Caco-2 (cell line): ENCODE measurements around the gene RASL12. TPM values are rescaled to one million over a fixed set of nuclear protein-coding genes. Genes with fewer than 3 reads are reported as not detected.

Source experiments
- BruUV-seq: library from RNA; stranded (reverse); fragments of 400-500 nt; replicated peaks from 2 replicates; lab custom pipeline; 2021; lab: Mats Ljungman, UMichigan
- CTCF ChIA-PET: fragments of 300-600 bp; sonication (Branson Sonifier 250); formaldehyde crosslinking; loops from one replicate; lab custom pipeline; 2022; ENCODE audit warnings: antibody characterized with exemption; lab: Charles Lee
- POLR2A ChIA-PET: fragments of 300-600 bp; sonication (Branson Sonifier 250); formaldehyde crosslinking; loops from one replicate; lab custom pipeline; 2022; ENCODE audit warnings: antibody characterized with exemption; lab: Charles Lee
- DNase-seq, 2 experiments: peaks; one replicate each; pipeline versions ENCODE4 v3.0.0 to v3.0.0-alpha.2; 2020 to 2022
- H3K27me3 ChIP-seq: replicated peaks from 2 replicates; pipeline ENCODE4 v1.6.0; 2011; ENCODE audit warnings: low read length; ENCODE audit not compliant: control insufficient read depth, insufficient read depth
- H3K36me3 ChIP-seq: 2 replicates; pipeline ENCODE4 v1.5.1; 2011; ENCODE audit warnings: low read length; ENCODE audit not compliant: control insufficient read depth, insufficient read depth
- H3K4me1 ChIP-seq: fragments of 250-450 bp; sonication (Bioruptor Pico); 2 replicates; pipeline ENCODE4 v1.5.1; 2020; ENCODE audit warnings: mild to moderate bottlenecking
- H3K4me3 ChIP-seq: 2 replicates; pipeline ENCODE4 v1.5.1; 2011; ENCODE audit warnings: low read depth, mild to moderate bottlenecking, control low read depth, low read length
- H3K9me3 ChIP-seq: fragments of 250-450 bp; sonication (Bioruptor Pico); 2 replicates; pipeline ENCODE4 v1.5.1; 2020; ENCODE audit warnings: mild to moderate bottlenecking, moderate library complexity
- H3K27ac Mint-ChIP-seq: one replicate; pipeline ENCODE4 v1.8.0; 2022; ENCODE audit warnings: mixed read lengths; ENCODE audit not compliant: unreplicated experiment
- H3K27me3 Mint-ChIP-seq: one replicate; pipeline ENCODE4 v1.8.0; 2022; ENCODE audit warnings: mixed read lengths; ENCODE audit not compliant: insufficient read depth, unreplicated experiment
- H3K36me3 Mint-ChIP-seq: one replicate; pipeline ENCODE4 v1.8.0; 2022; ENCODE audit warnings: mild to moderate bottlenecking, mixed read lengths; ENCODE audit not compliant: insufficient read depth, unreplicated experiment
- H3K4me1 Mint-ChIP-seq: one replicate; pipeline ENCODE4 v1.8.0; 2022; ENCODE audit warnings: low read depth, mixed read lengths; ENCODE audit not compliant: unreplicated experiment
- H3K4me3 Mint-ChIP-seq: one replicate; pipeline ENCODE4 v1.8.0; 2022; ENCODE audit warnings: mild to moderate bottlenecking, moderate library complexity, mixed read lengths; ENCODE audit not compliant: unreplicated experiment
- H3K9me3 Mint-ChIP-seq: one replicate; pipeline ENCODE4 v1.8.0; 2022; ENCODE audit warnings: mixed read lengths; ENCODE audit not compliant: unreplicated experiment
- intact Hi-C: fragments of 100-400 bp; cut with micrococcal nuclease; formaldehyde crosslinking; loops from one replicate; pipeline ENCODE4 v1.10.0; 2022; ENCODE audit not compliant: unreplicated experiment
- total RNA-seq: library from RNA; stranded (reverse); gene quantifications from 2 replicates; pipeline ENCODE4 v1.2.3, GENCODE V29; 2022
- TF ChIP-seq, protein P1 (sequence below), 2 experiments: fragments of 200-600 bp in 1 of 2; IDR thresholded peaks; 1 replicate in 1 of 2; 2 replicates in 1 of 2; pipeline versions ENCODE4 v1.5.1 to v1.8.0; 2011 to 2022; ENCODE audit warnings: antibody characterized with exemption in 1 of 2, control low read depth in 1 of 2, inconsistent platforms in 1 of 2, low read depth in 1 of 2, low read length in 1 of 2, mild to moderate bottlenecking in 1 of 2, moderate library complexity in 1 of 2; ENCODE audit not compliant: insufficient read depth in 1 of 2, severe bottlenecking in 1 of 2, unreplicated experiment in 1 of 2

RASL12 gene
- total RNA-seq, 1 experiment from 2014 or later = 6.4 TPM

DNA sequence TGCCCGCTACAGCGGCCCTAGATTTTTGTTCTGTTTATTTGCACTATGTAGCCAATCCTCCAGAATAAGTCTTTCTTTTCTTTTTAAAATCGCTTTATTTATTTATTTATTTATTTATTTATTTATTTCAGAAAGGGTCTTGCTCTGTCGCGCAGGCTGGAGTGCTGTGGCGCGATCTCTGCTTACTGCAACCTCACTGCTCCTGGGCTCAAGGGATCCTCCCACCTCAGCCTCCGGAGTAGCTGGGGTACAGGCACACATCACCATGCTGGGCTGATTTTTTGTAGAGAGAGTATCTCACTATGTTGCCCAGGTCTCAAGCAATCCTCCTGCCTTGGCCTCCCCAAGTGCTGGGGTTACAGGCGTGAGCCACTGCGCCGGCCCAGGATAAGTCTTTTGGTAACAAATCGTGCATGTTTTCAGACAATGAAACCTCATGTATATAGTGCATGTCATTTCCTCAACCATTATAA is 38.0 kb downstream of the RASL12 start:
- POLR2A ChIA-PET = no interaction called here

DNA sequence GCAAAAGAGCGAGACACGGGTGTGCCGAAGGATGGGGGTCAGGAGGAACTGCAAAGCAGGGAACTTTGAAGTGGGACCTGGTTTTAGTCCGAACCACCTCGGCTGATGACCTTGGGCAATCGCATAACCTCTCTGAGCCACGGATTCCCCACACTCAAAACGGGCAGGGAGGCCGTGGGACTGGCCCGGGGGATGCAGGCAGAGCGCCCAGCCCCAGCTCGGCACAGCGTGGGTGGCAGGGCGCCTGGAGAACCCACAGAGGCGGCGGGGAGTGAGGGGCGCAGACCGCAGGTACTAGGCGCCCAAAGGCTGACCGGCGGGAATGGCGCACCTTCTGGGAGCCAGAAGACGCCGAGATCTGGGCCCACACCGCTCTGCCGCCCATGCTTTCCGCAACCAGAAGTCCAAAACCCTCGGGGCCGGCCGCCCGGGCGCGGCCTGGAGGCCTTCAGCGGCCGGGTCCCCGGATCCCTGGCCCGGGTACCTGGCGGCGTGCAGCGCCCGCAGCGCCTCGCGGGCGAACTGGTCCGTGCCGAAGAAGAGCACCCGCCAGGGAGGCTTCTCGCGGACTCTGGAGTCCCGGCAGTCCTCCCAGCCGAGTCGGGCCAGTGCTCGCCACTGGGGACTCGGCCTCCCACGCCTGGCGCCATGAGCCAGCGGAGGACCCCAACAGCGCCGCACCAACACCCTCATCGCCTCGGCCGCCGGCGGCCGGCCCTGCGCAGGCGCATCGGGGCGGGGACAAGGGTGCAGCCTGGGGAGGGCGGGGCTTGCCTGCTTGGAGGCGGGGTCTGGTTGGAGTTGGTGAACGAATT is 38.7 kb downstream of the RASL12 start, which contains the start of gene MTFMT:
MTFMT (minus strand) TSS at position 719 of the 815 bp plus-strand sequence; CDS start at position 693, 26 bp downstream.
- peaks cover 7% of the 10 kb centered on the region for H3K4me1 Mint-ChIP-seq
- BruUV-seq = no TSS peak
- intact Hi-C loops = no loop called here
- POLR2A ChIA-PET = no interaction called here
- no peaks in the 10 kb centered on the region for H3K9me3 Mint-ChIP-seq
- peak within 1 kb of the TSS; percentile 65 for H3K27ac Mint-ChIP-seq
- TF ChIP-seq, protein P1, sequence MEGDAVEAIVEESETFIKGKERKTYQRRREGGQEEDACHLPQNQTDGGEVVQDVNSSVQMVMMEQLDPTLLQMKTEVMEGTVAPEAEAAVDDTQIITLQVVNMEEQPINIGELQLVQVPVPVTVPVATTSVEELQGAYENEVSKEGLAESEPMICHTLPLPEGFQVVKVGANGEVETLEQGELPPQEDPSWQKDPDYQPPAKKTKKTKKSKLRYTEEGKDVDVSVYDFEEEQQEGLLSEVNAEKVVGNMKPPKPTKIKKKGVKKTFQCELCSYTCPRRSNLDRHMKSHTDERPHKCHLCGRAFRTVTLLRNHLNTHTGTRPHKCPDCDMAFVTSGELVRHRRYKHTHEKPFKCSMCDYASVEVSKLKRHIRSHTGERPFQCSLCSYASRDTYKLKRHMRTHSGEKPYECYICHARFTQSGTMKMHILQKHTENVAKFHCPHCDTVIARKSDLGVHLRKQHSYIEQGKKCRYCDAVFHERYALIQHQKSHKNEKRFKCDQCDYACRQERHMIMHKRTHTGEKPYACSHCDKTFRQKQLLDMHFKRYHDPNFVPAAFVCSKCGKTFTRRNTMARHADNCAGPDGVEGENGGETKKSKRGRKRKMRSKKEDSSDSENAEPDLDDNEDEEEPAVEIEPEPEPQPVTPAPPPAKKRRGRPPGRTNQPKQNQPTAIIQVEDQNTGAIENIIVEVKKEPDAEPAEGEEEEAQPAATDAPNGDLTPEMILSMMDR (IDR thresholded peaks at IDR 0.05; ENCODE audit: insufficient read depth in 1 of 2, low read depth in 1 of 2, low read length in 1 of 2, severe bottlenecking in 1 of 2, unreplicated experiment in 1 of 2) = no peak
- peak within 1 kb of the TSS; percentile 84 for H3K4me3 Mint-ChIP-seq
- Histone ChIP-seq H3K4me1 (peaks cover 25% of the 10 kb centered on the region), H3K4me3 (peak within 1 kb of the TSS; percentile 72), H3K36me3 (no peaks in the 10 kb centered on the region), H3K9me3 (no peaks in the 10 kb centered on the region), H3K27me3 (no peaks in the 10 kb centered on the region)
- CTCF ChIA-PET = no interaction called here
- H3K36me3 Mint-ChIP-seq = peaks cover 24% of the 10 kb centered on the region
- DNase-seq = peak; percentile 85 to 91
- H3K27me3 Mint-ChIP-seq = no peaks in the 10 kb centered on the region

More for the DNA sequence above, 38.0 kb downstream of the RASL12 start:
- H3K27me3 ChIP-seq = no peaks in the 10 kb centered on the region
- H3K4me3 ChIP-seq = no peak overlapping the region
- intact Hi-C loops = no loop called here
- TF ChIP-seq, protein P1 (IDR thresholded peaks at IDR 0.05; ENCODE audit: insufficient read depth in 1 of 2, low read depth in 1 of 2, low read length in 1 of 2, severe bottlenecking in 1 of 2, unreplicated experiment in 1 of 2) = no peak
- Mint-ChIP-seq H3K4me3 (peak overlapping the region; percentile 84), H3K27me3 (no peaks in the 10 kb centered on the region), H3K9me3 (no peaks in the 10 kb centered on the region), H3K27ac (no peak overlapping the region), H3K36me3 (peaks cover 18% of the 10 kb centered on the region), H3K4me1 (peaks cover 7% of the 10 kb centered on the region)
- H3K4me1 ChIP-seq = peaks cover 26% of the 10 kb centered on the region
- no TSS peak for BruUV-seq
- CTCF ChIA-PET = no interaction called here
- H3K9me3 ChIP-seq = no peaks in the 10 kb centered on the region
- no peaks in the 10 kb centered on the region for H3K36me3 ChIP-seq
- DNase-seq = no peak

DNA sequence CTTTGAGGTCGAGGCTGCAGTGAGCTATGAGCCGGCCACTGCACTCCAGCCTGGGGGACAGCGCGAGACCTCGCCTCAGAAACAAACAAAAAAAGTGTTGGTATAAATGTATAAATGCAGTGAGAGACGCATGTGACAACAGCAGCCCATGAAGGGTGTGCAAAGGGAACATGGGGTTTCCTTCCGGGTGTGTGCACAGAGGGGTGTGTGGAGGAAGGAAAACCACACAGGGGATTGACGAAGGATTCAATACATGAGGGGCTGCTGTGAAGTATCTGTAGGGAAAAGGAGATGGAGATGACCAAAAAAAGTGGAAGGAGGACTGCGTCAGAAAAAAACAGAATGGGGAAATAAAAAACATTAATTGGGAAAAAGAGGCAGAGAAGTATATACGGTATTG is 39.5 kb downstream of the RASL12 start:
- DNase-seq = no peak
- Histone ChIP-seq H3K36me3 (no peaks in the 10 kb centered on the region), H3K27me3 (no peaks in the 10 kb centered on the region), H3K4me3 (peak overlapping the region; percentile 72), H3K4me1 (peaks cover 17% of the 10 kb centered on the region), H3K9me3 (no peaks in the 10 kb centered on the region)
- Mint-ChIP-seq H3K27ac (peak overlapping the region; percentile 65), H3K4me3 (peak overlapping the region; percentile 84), H3K36me3 (peaks cover 31% of the 10 kb centered on the region), H3K27me3 (no peaks in the 10 kb centered on the region), H3K4me1 (peaks cover 7% of the 10 kb centered on the region), H3K9me3 (no peaks in the 10 kb centered on the region)
- BruUV-seq = TSS peak; percentile 30
- POLR2A ChIA-PET = interaction anchor here (0.5 kb wide), 1 partner anchor 191 kb away, joined by 9 read pairs; no protein-coding TSS in a partner anchor
- intact Hi-C loops = no loop called here
- TF ChIP-seq, protein P1 (IDR thresholded peaks at IDR 0.05; ENCODE audit: insufficient read depth in 1 of 2, low read depth in 1 of 2, low read length in 1 of 2, severe bottlenecking in 1 of 2, unreplicated experiment in 1 of 2) = no peak
- CTCF ChIA-PET = no interaction called here
